M059J (cell line): Measurements from ENCODE around the gene PARD3. TPM values are rescaled to one million over a fixed set of nuclear protein-coding genes. Genes with fewer than 3 reads are reported as not detected.

Source experiments
- DNase-seq: peaks from one replicate; pipeline ENCODE4 v3.0.0-alpha.2; 2012; ENCODE audit warnings: low read depth
- total RNA-seq: library from RNA; depleted of rRNA; stranded (reverse); fragments of >200 nt; shearing (Covaris generic); gene quantifications from 2 replicates; pipeline ENCODE4 v1.2.3, GENCODE V29; 2014

Gene PARD3
- total RNA-seq, 1 experiment from 2014 or later: 17.0 TPM

- no peak for DNase-seq
These were observed 558.9 kb downstream of the PARD3 start for GRCh38 chr10:34256216-34256615.

- DNase-seq: peak; percentile 4
These were observed 560.1 kb downstream of the PARD3 start for GRCh38 chr10:34255035-34255434.

GRCh38 chr10:34254596-34254995 is 560.5 kb downstream of the PARD3 start:
- DNase-seq: peak; percentile 83

GRCh38 chr10:34252111-34252510 is 563.0 kb downstream of the PARD3 start:
- DNase-seq: no peak

GRCh38 chr10:34251177-34251576 is 563.9 kb downstream of the PARD3 start:
- DNase-seq: no peak

- DNase-seq: no peak
These were observed 564.4 kb downstream of the PARD3 start for GRCh38 chr10:34250722-34251121.

- no peak for DNase-seq
These were observed 565.5 kb downstream of the PARD3 start for GRCh38 chr10:34249634-34250033.

- DNase-seq: no peak
These were observed 567.5 kb downstream of the PARD3 start for GRCh38 chr10:34247560-34247959.

- DNase-seq: no peak
These were observed 570.2 kb downstream of the PARD3 start for GRCh38 chr10:34244756-34245484.

GRCh38 chr10:34241226-34242000 is 573.7 kb downstream of the PARD3 start:
- DNase-seq: no peak

GRCh38 chr10:34240039-34240438 is 575.1 kb downstream of the PARD3 start:
- no peak for DNase-seq

- no peak for DNase-seq
These were observed 577.1 kb downstream of the PARD3 start for GRCh38 chr10:34237898-34238455.

GRCh38 chr10:34236931-34237330 is 578.2 kb downstream of the PARD3 start:
- no peak for DNase-seq

GRCh38 chr10:34235164-34235832 is 579.8 kb downstream of the PARD3 start:
- peak; percentile 80 for DNase-seq

GRCh38 chr10:34232481-34232880 is 582.6 kb downstream of the PARD3 start:
- DNase-seq: no peak

GRCh38 chr10:34231441-34232180 is 583.5 kb downstream of the PARD3 start:
- DNase-seq: no peak

- no peak for DNase-seq
These were observed 585.2 kb downstream of the PARD3 start for GRCh38 chr10:34229917-34230316.

GRCh38 chr10:34228066-34228465 is 587.0 kb downstream of the PARD3 start:
- no peak for DNase-seq

- no peak for DNase-seq
These were observed 590.5 kb downstream of the PARD3 start for GRCh38 chr10:34224639-34225038.

GRCh38 chr10:34223658-34224057 is 591.4 kb downstream of the PARD3 start:
- DNase-seq: no peak

- DNase-seq: no peak
These were observed 592.7 kb downstream of the PARD3 start for GRCh38 chr10:34222359-34222758.
